NCI-H446 treated with DMSO at 0.1 percent for 48 hours (cell line): ENCODE results near the gene SLC25A33.
"Not testable (repeated sequence)": the region's sequence is repeated elsewhere in the genome, so short reads cannot be mapped to it uniquely, and the experiment has no call there.

Experiments
- DNase-seq: peaks from one replicate; lab custom pipeline; 2025; lab: John Stamatoyannopoulos, UW

SLC25A33 gene

GRCh38 chr1:9539829-9540550 lies 725 bp downstream of the SLC25A33 start:
- no peak for DNase-seq

- DNase-seq: peak; percentile 32
These were observed 3.2 kb downstream of the SLC25A33 start for GRCh38 chr1:9542430-9542829.

- no peak for DNase-seq
These were observed 5.7 kb downstream of the SLC25A33 start for GRCh38 chr1:9544926-9545325.

- no peak for DNase-seq
These were observed 10.8 kb downstream of the SLC25A33 start for GRCh38 chr1:9549955-9550546.

- no peak for DNase-seq
These were observed 12.7 kb downstream of the SLC25A33 start for GRCh38 chr1:9551984-9552383.

GRCh38 chr1:9553736-9554144 lies 14.5 kb downstream of the SLC25A33 start:
- DNase-seq: no peak

- no peak for DNase-seq
These were observed 16.7 kb downstream of the SLC25A33 start for GRCh38 chr1:9555942-9556341.

- no peak for DNase-seq
These were observed 18.4 kb downstream of the SLC25A33 start for GRCh38 chr1:9557624-9558023.

GRCh38 chr1:9558271-9558945 lies 19.1 kb downstream of the SLC25A33 start:
- DNase-seq: peak; percentile 13

- DNase-seq: no peak
These were observed 19.8 kb downstream of the SLC25A33 start for GRCh38 chr1:9558946-9559545.

- no peak for DNase-seq
These were observed 20.4 kb downstream of the SLC25A33 start for GRCh38 chr1:9559673-9560072.

GRCh38 chr1:9560090-9560489 lies 20.8 kb downstream of the SLC25A33 start:
- DNase-seq: not testable (repeated sequence)

- peak; percentile 76 for DNase-seq
These were observed 22.2 kb downstream of the SLC25A33 start for GRCh38 chr1:9561429-9561828.

- DNase-seq: no peak
These were observed 30.0 kb downstream of the SLC25A33 start for GRCh38 chr1:9569267-9569666.

GRCh38 chr1:9570886-9571529 lies 31.7 kb downstream of the SLC25A33 start:
- DNase-seq: not testable (repeated sequence)

GRCh38 chr1:9573723-9574122 lies 34.5 kb downstream of the SLC25A33 start:
- DNase-seq: no peak

- no peak for DNase-seq
These were observed 36.2 kb downstream of the SLC25A33 start for GRCh38 chr1:9575486-9575885.

- no peak for DNase-seq
These were observed 37.6 kb downstream of the SLC25A33 start for GRCh38 chr1:9576903-9577302.

GRCh38 chr1:9577423-9577822 lies 38.2 kb downstream of the SLC25A33 start:
- no peak for DNase-seq

- no peak for DNase-seq
These were observed 41.7 kb downstream of the SLC25A33 start for GRCh38 chr1:9580942-9581341.

GRCh38 chr1:9586147-9586766 lies 47.0 kb downstream of the SLC25A33 start:
- no peak for DNase-seq
